Hepatocyte (in vitro differentiated cells): ENCODE data around the gene PRDM11. TPM values are rescaled to one million over a fixed set of nuclear protein-coding genes. Genes with fewer than 3 reads are reported as not detected.
A peak's percentile ranks its signal among the peaks of the same experiment; 100 is the strongest.

Experiments
- DNase-seq: peaks from one replicate; pipeline ENCODE4 v3.0.0-alpha.2; 2016; ENCODE audit warnings: low spot score
- H2AFZ ChIP-seq: fragments of 200-600 bp; sonication (generic); 2 replicates; pipeline ENCODE4 v1.6.0; 2016; ENCODE audit warnings: antibody characterized with exemption, mild to moderate bottlenecking
- H3K27ac ChIP-seq: fragments of 200-600 bp; sonication (generic); 2 replicates; pipeline ENCODE4 v1.5.1; 2016; ENCODE audit warnings: mild to moderate bottlenecking
- H3K27me3 ChIP-seq: fragments of 200-600 bp; sonication (generic); 2 replicates; pipeline ENCODE4 v1.6.1; 2016
- H3K36me3 ChIP-seq: fragments of 200-600 bp; sonication (generic); replicated peaks from 2 replicates; pipeline ENCODE4 v1.5.1; 2016; ENCODE audit warnings: low read depth; ENCODE audit not compliant: insufficient read depth
- H3K4me1 ChIP-seq: fragments of 200-600 bp; sonication (generic); 2 replicates; pipeline ENCODE4 v1.5.1; 2016; ENCODE audit warnings: mild to moderate bottlenecking, moderate library complexity; ENCODE audit not compliant: insufficient read depth
- H3K4me2 ChIP-seq: fragments of 200-600 bp; sonication (generic); 2 replicates; pipeline ENCODE4 v1.6.0; 2016
- H3K4me3 ChIP-seq: fragments of 200-600 bp; sonication (generic); 2 replicates; pipeline ENCODE4 v1.5.1; 2016; ENCODE audit warnings: mild to moderate bottlenecking
- H3K79me2 ChIP-seq: fragments of 200-600 bp; sonication (generic); 2 replicates; pipeline ENCODE4 v1.6.0; 2017; ENCODE audit warnings: mild to moderate bottlenecking
- H3K9me2 ChIP-seq: fragments of 200-600 bp; sonication (generic); replicated peaks from 2 replicates; pipeline ENCODE4 v1.6.0; 2017; ENCODE audit warnings: mild to moderate bottlenecking; ENCODE audit not compliant: insufficient read depth
- H3K9me3 ChIP-seq: fragments of 200-600 bp; sonication (generic); 2 replicates; pipeline ENCODE4 v1.5.1; 2016; ENCODE audit warnings: low read depth, mild to moderate bottlenecking
- H4K20me1 ChIP-seq: fragments of 200-600 bp; sonication (generic); 2 replicates; pipeline ENCODE4 v1.6.0; 2016; ENCODE audit warnings: mild to moderate bottlenecking; ENCODE audit not compliant: insufficient read depth, poor library complexity, severe bottlenecking
- CTCF ChIP-seq: fragments of 200-600 bp; sonication (generic); IDR thresholded peaks from 2 replicates; pipeline ENCODE4 v1.5.1; 2016; ENCODE audit warnings: antibody characterized with exemption, mild to moderate bottlenecking; ENCODE audit not compliant: poor library complexity
- EZH2 ChIP-seq: fragments of 200-600 bp; sonication (generic); IDR thresholded peaks from 2 replicates; pipeline ENCODE4 v1.6.1; 2016; ENCODE audit warnings: antibody characterized with exemption, mild to moderate bottlenecking, borderline replicate concordance
- EZH2phosphoT487 ChIP-seq: fragments of 200-600 bp; sonication (generic); IDR thresholded peaks from one replicate; pipeline ENCODE4 v1.6.1; 2018; ENCODE audit warnings: antibody characterized with exemption, mild to moderate bottlenecking, low read depth, moderate library complexity; ENCODE audit not compliant: unreplicated experiment, severe bottlenecking
- WGBS: methylation state at CpG from one replicate; pipeline ENCODE4 v1.1.6; 2016; ENCODE audit warnings: low lambda C conversion rate; ENCODE audit errors: missing lambda C conversion rate; 5-methylcytosine and 5-hydroxymethylcytosine counted together
- polyA plus RNA-seq: library from polyadenylated mRNA; unstranded; fragments of >200 nt; fragmentation: Nextera tagmentation; extraction: Ambion mirVana; gene quantifications from 2 replicates; pipeline ENCODE4 v1.2.1, GENCODE V29; 2016
- total RNA-seq: library from RNA; depleted of rRNA; stranded (reverse); fragments of >200 nt; gene quantifications from 2 replicates; pipeline ENCODE4 v1.2.3, GENCODE V29; 2014

PRDM11 gene
- total and polyA plus RNA-seq, 2 experiments from 2014 or later: 11.2 to 15.0 TPM

DNA sequence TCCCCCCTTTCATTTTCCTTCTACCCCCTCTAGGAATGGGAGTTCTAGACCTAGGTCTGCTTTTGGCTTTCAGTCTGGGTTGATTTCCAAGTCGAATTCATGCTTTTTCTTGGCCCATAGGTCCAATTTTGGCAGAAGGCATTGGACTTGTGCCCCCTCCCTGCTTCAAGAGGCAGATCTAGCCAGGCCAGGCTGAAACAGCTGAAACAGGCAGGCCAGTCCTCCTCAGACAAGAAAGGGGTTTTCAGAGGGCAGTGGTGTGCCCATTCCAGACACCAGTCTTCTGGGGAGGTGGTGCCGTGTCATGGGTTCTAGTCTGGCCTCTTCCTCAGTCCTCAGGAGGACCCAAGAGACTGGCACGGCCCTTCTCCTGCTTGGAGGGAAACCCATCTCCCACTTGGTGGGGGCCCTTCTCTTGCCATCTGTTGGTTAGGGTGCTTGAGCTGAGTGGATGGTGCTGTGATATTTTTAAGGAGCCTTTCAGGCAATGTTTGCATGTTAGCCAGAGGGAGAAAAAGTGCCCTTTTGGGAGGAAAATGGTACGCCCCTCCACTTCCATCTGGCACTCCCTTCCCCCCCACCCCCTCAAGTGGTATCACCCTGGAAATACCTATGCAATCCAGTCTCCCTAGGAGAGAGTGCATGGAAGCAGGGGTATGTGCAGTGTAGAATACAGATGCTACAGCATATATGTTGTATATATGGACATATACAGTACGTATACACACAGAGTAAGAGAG lies 86.1 kb downstream of the PRDM11 start:
- no peak overlapping the region for H2AFZ ChIP-seq
- H3K79me2 ChIP-seq: no peaks in the 10 kb centered on the region
- H3K4me2 ChIP-seq: no peak overlapping the region
- H3K9me2 ChIP-seq: no peaks in the 10 kb centered on the region
- no peak overlapping the region for H3K27ac ChIP-seq
- TF ChIP-seq EZH2phosphoT487 (no peak), CTCF (no peak), EZH2 (no peak)
- whole genome bisulfite sequencing: 93% methylated on average over 5 of the region's 5 CpGs
- no peaks in the 10 kb centered on the region for H3K36me3 ChIP-seq
- no peak overlapping the region for H3K4me3 ChIP-seq
- no peak for DNase-seq
- H3K27me3 ChIP-seq: no peaks in the 10 kb centered on the region
- H3K9me3 ChIP-seq: no peaks in the 10 kb centered on the region
- H4K20me1 ChIP-seq: no peaks in the 10 kb centered on the region
- no peaks in the 10 kb centered on the region for H3K4me1 ChIP-seq

GRCh38 chr11:45233121-45233803 lies 86.8 kb downstream of the PRDM11 start:
- TF ChIP-seq CTCF (peak; percentile 60), EZH2 (no peak), EZH2phosphoT487 (no peak)
- DNase-seq: peak; percentile 75
- Histone ChIP-seq H3K27me3 (no peaks in the 10 kb centered on the region), H2AFZ (no peak overlapping the region), H3K9me3 (no peaks in the 10 kb centered on the region), H3K4me1 (no peaks in the 10 kb centered on the region), H3K4me2 (no peak overlapping the region), H4K20me1 (no peaks in the 10 kb centered on the region), H3K4me3 (no peak overlapping the region), H3K79me2 (no peaks in the 10 kb centered on the region), H3K36me3 (no peaks in the 10 kb centered on the region), H3K9me2 (no peaks in the 10 kb centered on the region), H3K27ac (no peak overlapping the region)
- 57% methylated on average over 15 of the region's 17 CpGs for WGBS

DNA sequence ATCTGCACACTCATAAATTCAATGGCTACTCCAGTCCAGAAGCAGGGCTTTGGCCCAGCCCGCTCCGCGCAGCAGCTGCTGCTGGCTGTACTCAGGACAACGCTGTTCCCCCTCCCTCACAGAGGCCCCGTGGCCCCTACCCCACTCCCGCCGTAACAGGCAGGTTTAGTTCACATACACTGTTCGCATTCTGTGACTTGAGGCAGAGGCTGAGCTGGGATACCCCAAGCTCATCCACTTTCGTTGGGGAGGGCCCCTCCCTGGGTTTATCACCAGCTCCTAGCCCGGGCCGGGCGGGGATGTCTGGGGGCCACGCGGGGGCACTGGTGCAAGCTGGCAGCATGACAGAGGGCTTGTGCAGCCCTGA lies 87.3 kb downstream of the PRDM11 start:
- no peak for DNase-seq
- no peak overlapping the region for H3K4me3 ChIP-seq
- TF ChIP-seq CTCF (no peak), EZH2 (no peak), EZH2phosphoT487 (no peak)
- no peak overlapping the region for H3K27ac ChIP-seq
- H3K36me3 ChIP-seq: no peaks in the 10 kb centered on the region
- no peaks in the 10 kb centered on the region for H3K9me3 ChIP-seq
- H3K4me1 ChIP-seq: no peaks in the 10 kb centered on the region
- 81% methylated on average over 14 of the region's 14 CpGs for WGBS
- H3K27me3 ChIP-seq: no peaks in the 10 kb centered on the region
- no peaks in the 10 kb centered on the region for H4K20me1 ChIP-seq
- H3K79me2 ChIP-seq: no peaks in the 10 kb centered on the region
- H3K9me2 ChIP-seq: no peaks in the 10 kb centered on the region
- no peak overlapping the region for H3K4me2 ChIP-seq
- no peak overlapping the region for H2AFZ ChIP-seq
